T-cell (primary cell): Measurements from ENCODE around the gene CT47B1. TPM values are rescaled to one million over a fixed set of nuclear protein-coding genes. Genes with fewer than 3 reads are reported as not detected.

Experiments
- ATAC-seq, 4 experiments: fragments of 200-7000 bp in 3 of 4; fragments of 150-1000 bp in 1 of 4; cut with Tn5 transposase; replicated peaks in 1 of 4; 1 replicate in 3 of 4; 2 replicates in 1 of 4; pipeline ENCODE4 v1.10.0; 2021; ENCODE audit warnings: moderate library complexity in 3 of 4, mild to moderate bottlenecking in 2 of 4, moderate number of reproducible peaks in 1 of 4
- CTCF ChIA-PET, 2 donors: fragments of 300-600 bp; sonication (Branson Sonifier 250); formaldehyde crosslinking; loops; one replicate each; lab custom pipeline; 2022; ENCODE audit warnings: antibody characterized with exemption in 2 of 2; lab: Charles Lee
- POLR2A ChIA-PET, 2 donors: fragments of 300-600 bp; sonication (Branson Sonifier 250); formaldehyde crosslinking; loops; one replicate each; lab custom pipeline; 2022; ENCODE audit warnings: antibody characterized with exemption in 2 of 2; lab: Charles Lee
- DNase-seq, 35 experiments: peaks; one replicate each; pipeline versions ENCODE4 v3.0.0 to v3.0.0-alpha.2; 2013 to 2023
- H3K27ac ChIP-seq: one replicate; pipeline ENCODE4 v1.5.1; 2013; ENCODE audit warnings: low read length
- H3K27me3 ChIP-seq, 2 experiments: replicated peaks in 1 of 2; 1 replicate in 1 of 2; 2 replicates in 1 of 2; pipeline versions ENCODE4 v1.6.1 to v1.7.0; 2013; ENCODE audit warnings: low read length in 1 of 2, mixed read lengths in 1 of 2; ENCODE audit not compliant: control insufficient read depth in 2 of 2, insufficient read depth in 2 of 2; ENCODE audit errors: extremely low read depth in 1 of 2
- H3K36me3 ChIP-seq, 2 donors: 1 replicate in 1 of 2; 2 replicates in 1 of 2; pipeline versions ENCODE4 v1.6.1 to v1.7.0; 2013; ENCODE audit warnings: low read length in 1 of 2; ENCODE audit not compliant: control insufficient read depth in 2 of 2, insufficient read depth in 1 of 2; ENCODE audit errors: extremely low read depth in 1 of 2
- H3K4me1 ChIP-seq, 2 experiments: 1 replicate in 1 of 2; 2 replicates in 1 of 2; pipeline versions ENCODE4 v1.6.1 to v1.7.0; 2013; ENCODE audit warnings: low read length in 2 of 2, mixed read lengths in 1 of 2; ENCODE audit not compliant: insufficient read depth in 2 of 2, control insufficient read depth in 1 of 2; ENCODE audit errors: extremely low read depth in 1 of 2
- H3K4me3 ChIP-seq, 2 donors: 1 replicate in 1 of 2; 2 replicates in 1 of 2; pipeline versions ENCODE4 v1.5.1 to v1.7.0; 2013; ENCODE audit warnings: mild to moderate bottlenecking in 2 of 2, low read length in 1 of 2, moderate library complexity in 1 of 2; ENCODE audit not compliant: control insufficient read depth in 1 of 2; ENCODE audit errors: extremely low read depth in 1 of 2
- H3K9me3 ChIP-seq: 2 replicates; pipeline ENCODE4 v1.7.0; 2013
- H3K27ac Mint-ChIP-seq, 2 donors: one replicate each; pipeline ENCODE4 v1.8.0; 2020 to 2021; ENCODE audit warnings: mild to moderate bottlenecking in 2 of 2, mixed read lengths in 2 of 2
- H3K27me3 Mint-ChIP-seq, 2 donors: one replicate each; pipeline ENCODE4 v1.8.0; 2021 to 2022; ENCODE audit warnings: mixed read lengths in 2 of 2
- H3K36me3 Mint-ChIP-seq: one replicate; pipeline ENCODE4 v1.8.0; 2021; ENCODE audit warnings: mixed read lengths
- H3K4me1 Mint-ChIP-seq, 3 donors: one replicate each; pipeline ENCODE4 v1.8.0; 2020 to 2022; ENCODE audit warnings: mixed read lengths in 3 of 3, mild to moderate bottlenecking in 1 of 3
- H3K4me3 Mint-ChIP-seq, 3 donors: one replicate each; pipeline ENCODE4 v1.8.0; 2020 to 2022; ENCODE audit warnings: mild to moderate bottlenecking in 3 of 3, mixed read lengths in 3 of 3, moderate library complexity in 3 of 3
- H3K9me3 Mint-ChIP-seq, 3 donors: one replicate each; pipeline ENCODE4 v1.8.0; 2020 to 2022; ENCODE audit warnings: mixed read lengths in 3 of 3
- WGBS: methylation state at CpG from one replicate; pipeline ENCODE4 v1.1.5; 2013; ENCODE audit warnings: missing lambda C conversion rate; ENCODE audit not compliant: insufficient coverage; 5-methylcytosine and 5-hydroxymethylcytosine counted together
- total RNA-seq, 35 experiments: library from RNA in 6 of 35; stranded (reverse) in 6 of 35; fragments of 120-200 nt in 1 of 35; gene quantifications; one replicate each; pipeline versions ENCODE4 v1.2.1 to v1.2.4 and lab custom pipeline; 2013 to 2026

The CT47B1 gene
- total RNA-seq, 5 donors from 2014 or later (not counting 1 experiment from before 2014, with no cell fraction given) = not detected

DNA sequence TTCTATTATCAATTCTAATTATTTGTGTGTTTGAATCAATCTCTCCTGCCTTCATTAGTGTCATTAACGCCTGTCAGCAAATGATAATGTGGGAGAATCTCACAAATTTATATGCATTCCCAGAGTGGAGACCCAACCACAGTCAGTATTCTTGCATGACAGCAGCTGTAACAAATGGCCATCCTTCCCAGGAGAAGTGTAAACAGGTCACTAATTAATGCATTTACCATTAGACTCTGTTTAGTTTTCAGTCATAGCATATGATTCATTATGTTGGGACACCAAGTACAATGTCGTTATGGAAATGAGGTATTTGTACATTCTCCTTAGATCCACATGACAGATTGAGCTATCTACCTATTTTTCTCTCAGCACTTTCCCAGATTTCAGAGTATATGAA lies 50.5 kb downstream of the CT47B1 start:
- CTCF ChIA-PET = no interaction called here
- Histone ChIP-seq H3K4me3 (no peak overlapping the region), H3K27ac (no peak overlapping the region), H3K36me3 (no peaks in the 10 kb centered on the region), H3K9me3 (no peaks in the 10 kb centered on the region), H3K27me3 (no peaks in the 10 kb centered on the region), H3K4me1 (no peaks in the 10 kb centered on the region)
- no CpG with 5 or more reads among the region's 2 CpGs for WGBS
- POLR2A ChIA-PET = no interaction called here
- peaks cover 0 to 2% (median 0%) of the 10 kb centered on the region in 3 donors for H3K9me3 Mint-ChIP-seq
- ATAC-seq = no peak
- H3K27ac Mint-ChIP-seq = no peak overlapping the region
- H3K4me1 Mint-ChIP-seq = no peaks in the 10 kb centered on the region
- peaks cover 2% of the 10 kb centered on the region for H3K36me3 Mint-ChIP-seq
- H3K4me3 Mint-ChIP-seq = no peak overlapping the region
- no peak for DNase-seq
- peaks cover 0 to 3% of the 10 kb centered on the region in 2 donors for H3K27me3 Mint-ChIP-seq

DNA sequence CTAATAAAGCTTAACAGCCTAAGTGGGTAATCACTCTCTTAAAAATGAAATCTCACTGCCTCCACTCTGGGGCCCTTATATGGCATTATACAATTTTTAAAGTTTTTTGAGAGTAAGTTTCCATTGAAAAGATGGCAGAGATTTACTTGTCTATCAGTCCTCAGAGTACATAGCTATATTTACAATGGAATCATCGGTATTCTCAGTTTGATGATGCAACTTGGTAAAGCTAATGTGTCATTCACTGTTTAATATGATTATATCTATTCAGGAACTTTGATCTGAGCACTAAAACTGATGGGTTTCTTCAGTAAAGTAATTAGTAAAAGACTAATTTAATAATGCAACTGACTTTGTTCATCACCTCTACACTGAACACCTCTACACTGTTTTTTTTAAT lies 51.6 kb downstream of the CT47B1 start:
- H3K4me1 Mint-ChIP-seq = no peaks in the 10 kb centered on the region
- WGBS = no CpG with 5 or more reads among the region's 1 CpG
- POLR2A ChIA-PET = no interaction called here

DNA sequence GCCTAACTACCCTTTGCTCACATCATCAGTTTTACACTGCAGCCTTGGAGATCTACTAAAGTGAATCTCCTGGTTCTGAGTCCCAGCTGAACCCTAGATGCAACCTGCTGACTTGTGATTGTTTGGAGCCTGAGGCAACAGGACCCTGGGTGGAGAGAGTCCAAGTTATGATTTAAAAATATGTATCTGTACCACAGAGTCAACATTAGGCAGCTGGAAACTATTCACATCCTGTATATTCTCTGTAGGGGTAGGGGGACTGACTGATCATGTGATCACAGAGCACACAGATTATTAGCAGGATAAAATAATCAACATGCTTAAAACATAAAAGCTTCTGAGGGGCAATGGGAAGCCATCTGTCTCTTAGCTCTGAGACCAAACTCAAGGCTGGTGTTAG lies 52.1 kb downstream of the CT47B1 start:
- ChIA-PET CTCF (no interaction called here), POLR2A (no interaction called here)
- no peak for ATAC-seq
- H3K27ac ChIP-seq = no peak overlapping the region
- no peak overlapping the region for H3K4me3 ChIP-seq
- Mint-ChIP-seq H3K4me1 (no peaks in the 10 kb centered on the region), H3K27me3 (no peaks in the 10 kb centered on the region), H3K36me3 (no peaks in the 10 kb centered on the region), H3K4me3 (no peak overlapping the region), H3K27ac (no peak overlapping the region), H3K9me3 (no peaks in the 10 kb centered on the region)
- no peaks in the 10 kb centered on the region for H3K36me3 ChIP-seq
- no peak for DNase-seq
- H3K9me3 ChIP-seq = no peaks in the 10 kb centered on the region
- H3K4me1 ChIP-seq = no peaks in the 10 kb centered on the region
- H3K27me3 ChIP-seq = no peaks in the 10 kb centered on the region

More for the DNA sequence above, 51.6 kb downstream of the CT47B1 start:
- Histone ChIP-seq H3K4me3 (no peak overlapping the region), H3K36me3 (no peaks in the 10 kb centered on the region), H3K4me1 (no peaks in the 10 kb centered on the region), H3K27me3 (no peaks in the 10 kb centered on the region), H3K9me3 (no peaks in the 10 kb centered on the region), H3K27ac (no peak overlapping the region)
- Mint-ChIP-seq H3K4me3 (no peak overlapping the region), H3K36me3 (no peaks in the 10 kb centered on the region), H3K9me3 (no peaks in the 10 kb centered on the region), H3K27me3 (no peaks in the 10 kb centered on the region), H3K27ac (no peak overlapping the region)
- ATAC-seq (no peak), DNase-seq (no peak)
- CTCF ChIA-PET = no interaction called here

Other genes starting within 250 kb of the CT47B1 start
- gene C1GALT1C1, start 245.8 kb downstream of the CT47B1 start, total RNA-seq = 10 to 100 TPM in 3 of 5 donors, 1 to 10 TPM in 2; 6.6 to 18.5 (median 14.8) TPM
- not detected for gene CT47A11, start 61.3 kb upstream of the CT47B1 start, total RNA-seq
- gene CT47A10, start 66.2 kb upstream of the CT47B1 start, total RNA-seq = not detected
- not detected for gene CT47A9, start 71.0 kb upstream of the CT47B1 start, total RNA-seq
- not detected for gene CT47A8, start 75.9 kb upstream of the CT47B1 start, total RNA-seq
- gene CT47A7, start 80.7 kb upstream of the CT47B1 start, total RNA-seq = not detected
- gene CT47A6, start 85.6 kb upstream of the CT47B1 start, total RNA-seq = not detected
- gene CT47A5, start 90.5 kb upstream of the CT47B1 start, total RNA-seq = not detected
- gene CT47A4, start 95.3 kb upstream of the CT47B1 start, total RNA-seq = not detected
- gene CT47A3, start 100.2 kb upstream of the CT47B1 start, total RNA-seq = not detected
- not detected for gene CT47A2, start 105.1 kb upstream of the CT47B1 start, total RNA-seq
- gene CT47A1, start 109.9 kb upstream of the CT47B1 start, total RNA-seq = not detected
- gene GLUD2, start 171.7 kb upstream of the CT47B1 start, total RNA-seq = under 1 TPM in 3 of 5 donors, not detected in 2; 0.13 to 0.39 (median 0.29) TPM